B cell (primary cell): ENCODE data around the gene ICA1. TPM values are rescaled to one million over a fixed set of nuclear protein-coding genes. Genes with fewer than 3 reads are reported as not detected.

Source experiments
- ATAC-seq: fragments of 200-7000 bp; cut with Tn5 transposase; one replicate; pipeline ENCODE4 v1.10.0; 2021; ENCODE audit warnings: low read depth, mild to moderate bottlenecking, moderate number of reproducible peaks, moderate library complexity
- CTCF ChIA-PET: fragments of 350-600 bp; sonication (Branson Sonifier 250); formaldehyde crosslinking; loops from one replicate; lab custom pipeline; 2021; ENCODE audit warnings: antibody characterized with exemption, inconsistent platforms; lab: Charles Lee
- POLR2A ChIA-PET: fragments of 350-600 bp; sonication (Branson Sonifier 250); formaldehyde crosslinking; loops from one replicate; lab custom pipeline; 2021; ENCODE audit warnings: antibody characterized with exemption; lab: Charles Lee
- DNase-seq: peaks from one replicate; pipeline ENCODE4 v3.0.0; 2013
- H2AFZ ChIP-seq: 2 replicates; pipeline ENCODE4 v1.6.1; 2012; ENCODE audit warnings: mild to moderate bottlenecking, low read depth, low read length; ENCODE audit not compliant: insufficient read depth, poor library complexity, severe bottlenecking
- H3K27ac ChIP-seq, 2 donors: 1 replicate in 1 of 2; 2 replicates in 1 of 2; pipeline ENCODE4 v1.5.1; 2012 to 2013; ENCODE audit warnings: low read length in 2 of 2, mild to moderate bottlenecking in 2 of 2, moderate library complexity in 1 of 2
- H3K27me3 ChIP-seq, 4 experiments: fragments of 200-600 bp in 1 of 4; sonication (generic) in 1 of 4; replicated peaks in 1 of 4; 1 replicate in 2 of 4; 2 replicates in 2 of 4; pipeline versions ENCODE4 v1.6.1 to v1.7.0; 2013 to 2016; ENCODE audit warnings: low read length in 3 of 4, mild to moderate bottlenecking in 2 of 4, mixed read lengths in 1 of 4, moderate library complexity in 1 of 4; ENCODE audit not compliant: insufficient read depth in 4 of 4, control insufficient read depth in 3 of 4; ENCODE audit errors: control extremely low read depth in 1 of 4
- H3K36me3 ChIP-seq, 2 experiments: replicated peaks in 1 of 2; 1 replicate in 1 of 2; 2 replicates in 1 of 2; pipeline versions ENCODE4 v1.6.1 to v1.7.1; 2013; ENCODE audit warnings: low read length in 1 of 2; ENCODE audit not compliant: insufficient read depth in 2 of 2, control insufficient read depth in 1 of 2; ENCODE audit errors: control extremely low read depth in 1 of 2, extremely low read depth in 1 of 2
- H3K4me1 ChIP-seq, 2 donors: fragments of 200-600 bp in 1 of 2; sonication (generic) in 1 of 2; 1 replicate in 1 of 2; 2 replicates in 1 of 2; pipeline versions ENCODE4 v1.5.1 to v1.6.1; 2013 to 2017; ENCODE audit warnings: low read length in 2 of 2; ENCODE audit not compliant: control insufficient read depth in 2 of 2, insufficient read depth in 2 of 2
- H3K4me2 ChIP-seq: replicated peaks from 2 replicates; pipeline ENCODE3; 2012; ENCODE audit warnings: mild to moderate bottlenecking, low read depth, low read length; ENCODE audit not compliant: poor library complexity, severe bottlenecking
- H3K4me3 ChIP-seq, 5 experiments: fragments of 200-600 bp in 1 of 5; sonication (generic) in 1 of 5; 1 replicate in 3 of 5; 2 replicates in 2 of 5; pipeline versions ENCODE4 v1.5.1 to v1.7.0; 2011 to 2016; ENCODE audit warnings: low read length in 4 of 5, mild to moderate bottlenecking in 4 of 5, low read depth in 2 of 5, control low read depth in 1 of 5, moderate library complexity in 1 of 5; ENCODE audit not compliant: insufficient read depth in 1 of 5; ENCODE audit errors: control extremely low read depth in 1 of 5, extremely low read depth in 1 of 5
- H3K79me2 ChIP-seq: fragments of 200-600 bp; sonication (generic); one replicate; pipeline ENCODE4 v1.6.0; 2016; ENCODE audit warnings: low read length; ENCODE audit not compliant: control insufficient read depth, insufficient read depth
- H3K9ac ChIP-seq: fragments of 200-600 bp; sonication (generic); 2 replicates; pipeline ENCODE4 v1.6.1; 2017; ENCODE audit warnings: mild to moderate bottlenecking, low read length, moderate library complexity
- H3K9me3 ChIP-seq, 3 donors: one replicate each; pipeline versions ENCODE4 v1.6.1 to v1.7.1; 2013; ENCODE audit warnings: low read length in 2 of 3; ENCODE audit not compliant: control insufficient read depth in 2 of 3, insufficient read depth in 1 of 3; ENCODE audit errors: control extremely low read depth in 1 of 3
- H4K20me1 ChIP-seq: 2 replicates; pipeline ENCODE4 v1.6.0; 2012; ENCODE audit warnings: mild to moderate bottlenecking, low read length; ENCODE audit not compliant: insufficient read depth, control insufficient read depth, poor library complexity, severe bottlenecking
- H3K27ac Mint-ChIP-seq: one replicate; pipeline ENCODE4 v1.8.0; 2021; ENCODE audit warnings: mixed read lengths
- H3K27me3 Mint-ChIP-seq: one replicate; pipeline ENCODE4 v1.8.0; 2021; ENCODE audit warnings: mixed read lengths
- H3K4me1 Mint-ChIP-seq: one replicate; pipeline ENCODE4 v1.8.0; 2021; ENCODE audit warnings: mixed read lengths
- H3K4me3 Mint-ChIP-seq: one replicate; pipeline ENCODE4 v1.8.0; 2021; ENCODE audit warnings: mixed read lengths
- H3K9me3 Mint-ChIP-seq: one replicate; pipeline ENCODE4 v1.8.0; 2022; ENCODE audit warnings: mixed read lengths; ENCODE audit not compliant: insufficient read depth
- CTCF ChIP-seq: fragments of 200-600 bp; IDR thresholded peaks from one replicate; pipeline ENCODE4 v1.8.0; 2022; ENCODE audit warnings: antibody characterized with exemption, mild to moderate bottlenecking
- EZH2 ChIP-seq: IDR thresholded peaks from 2 replicates; pipeline ENCODE4 v1.6.1; 2012; ENCODE audit warnings: borderline replicate concordance, low read depth, mild to moderate bottlenecking, moderate library complexity, low read length; ENCODE audit not compliant: insufficient read depth, poor library complexity, severe bottlenecking
- WGBS: methylation state at CpG from one replicate; pipeline ENCODE4 v1.1.5; 2013; ENCODE audit warnings: missing lambda C conversion rate; ENCODE audit not compliant: insufficient coverage; 5-methylcytosine and 5-hydroxymethylcytosine counted together
- intact Hi-C: fragments of 100-400 bp; cut with micrococcal nuclease; formaldehyde crosslinking; loops from one replicate; pipeline ENCODE4 v1.10.0; 2022
- polyA plus RNA-seq: library from polyadenylated mRNA; depleted of rRNA; stranded (reverse); fragments of >200 nt; gene quantifications from 2 replicates; pipeline ENCODE4 v1.2.3, GENCODE V29; 2012
- total RNA-seq, 2 donors: library from RNA; stranded (reverse); fragments of 120-200 nt in 1 of 2; gene quantifications; 1 replicate in 1 of 2; 2 replicates in 1 of 2; pipeline versions ENCODE4 v1.2.3 to v1.2.4, GENCODE V29; 2013 to 2022

ICA1 gene
- total and polyA plus RNA-seq, 2 donors (not counting 1 experiment from before 2014, with no cell fraction given), result 0.03 TPM; not detected in 1

- Histone ChIP-seq H3K9me3 (peaks cover 0 to 13% (median 8%) of the 10 kb centered on the region in 3 donors), H3K4me3 (no peak overlapping the region), H3K36me3 (no peaks in the 10 kb centered on the region), H3K27ac (no peak overlapping the region), H4K20me1 (no peaks in the 10 kb centered on the region), H3K9ac (no peak overlapping the region), H3K4me1 (peaks cover 35 to 39% of the 10 kb centered on the region in 2 donors), H3K79me2 (no peaks in the 10 kb centered on the region), H3K4me2 (no peak overlapping the region), H3K27me3 (no peaks in the 10 kb centered on the region), H2AFZ (no peak overlapping the region)
- intact Hi-C loops, result no loop called here
- peaks cover 54% of the 10 kb centered on the region for H3K4me1 Mint-ChIP-seq
- no peak for DNase-seq
- peak overlapping the region; percentile 3 for H3K27ac Mint-ChIP-seq
- ATAC-seq, result no peak
- ChIA-PET CTCF (interaction anchor here (1.2 kb wide), 1 partner anchor 9 kb away, joined by 5 read pairs; no protein-coding TSS in a partner anchor), POLR2A (no interaction called here)
- no peak overlapping the region for H3K4me3 Mint-ChIP-seq
- H3K9me3 Mint-ChIP-seq, result peaks cover 3% of the 10 kb centered on the region
- 71% methylated on average over 1 of the region's 2 CpGs for WGBS
- no peaks in the 10 kb centered on the region for H3K27me3 Mint-ChIP-seq
- TF ChIP-seq CTCF (no peak), EZH2 (no peak)
Measured at GRCh38 chr7:8117195-8117594, 144.8 kb downstream of the ICA1 start.

DNA sequence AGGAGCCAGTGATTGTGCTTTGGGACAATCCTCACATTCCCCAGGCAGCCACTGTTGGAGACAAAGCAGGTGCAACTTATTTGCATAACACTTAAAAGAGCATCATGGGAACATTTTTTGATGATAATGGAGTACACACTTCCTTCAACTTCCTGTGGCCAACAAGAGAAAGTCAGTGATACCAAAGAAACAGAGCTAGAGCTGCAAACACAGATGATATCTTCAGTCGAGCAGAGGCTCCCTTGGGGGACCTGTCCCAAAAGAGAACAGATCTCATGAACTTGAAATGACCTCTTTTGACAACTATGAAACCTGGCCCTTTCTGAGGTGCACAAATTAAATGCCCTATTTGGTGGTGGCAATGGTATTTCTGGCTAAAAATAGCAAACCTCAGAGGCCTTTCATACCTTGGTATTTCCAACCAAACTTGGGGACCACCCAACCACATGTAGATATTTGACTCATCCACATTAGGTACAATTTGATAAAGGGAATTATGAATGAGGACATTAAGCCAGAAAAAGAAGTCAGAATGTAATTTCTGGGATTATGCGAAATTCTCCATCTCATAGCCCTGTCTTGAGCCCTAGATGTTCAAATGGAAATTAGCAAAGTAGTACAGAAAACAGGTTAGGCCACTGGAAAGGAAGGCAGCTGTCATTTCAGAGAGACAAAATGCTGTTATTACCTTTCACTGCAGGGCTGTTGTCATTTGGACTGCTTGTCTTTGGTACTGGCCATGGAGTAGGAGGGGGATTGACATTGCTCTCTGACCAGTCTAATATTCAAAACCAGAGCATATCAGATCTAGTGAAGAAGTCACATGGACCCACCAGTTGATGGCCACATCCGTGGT, 146.2 kb downstream of the ICA1 start:
- no peaks in the 10 kb centered on the region for H3K27me3 ChIP-seq
- Mint-ChIP-seq H3K27me3 (no peaks in the 10 kb centered on the region), H3K9me3 (peaks cover 5% of the 10 kb centered on the region), H3K4me1 (peaks cover 51% of the 10 kb centered on the region), H3K4me3 (peak overlapping the region; percentile 54), H3K27ac (peak overlapping the region; percentile 89)
- intact Hi-C loops, result no loop called here
- ATAC-seq, result peak; percentile 93
- peaks cover 0 to 13% (median 8%) of the 10 kb centered on the region in 3 donors for H3K9me3 ChIP-seq
- peak overlapping the region in 1 of 5 experiments; percentile 35 for H3K4me3 ChIP-seq
- ChIA-PET POLR2A (no interaction called here), CTCF (interaction anchor here (0.7 to 1.4 kb wide), 3 partner anchors 9 to 75 kb away, joined by 3 to 5 read pairs (median 3); no protein-coding TSS in a partner anchor)
- no peak for TF ChIP-seq CTCF
- TF ChIP-seq EZH2, result no peak
- H3K4me2 ChIP-seq, result peak overlapping the region; percentile 46
- DNase-seq, result peak; percentile 60
- H3K79me2 ChIP-seq, result no peaks in the 10 kb centered on the region
- peak overlapping the region; percentile 14 for H3K9ac ChIP-seq
- 0% methylated on average over 1 of the region's 3 CpGs for WGBS
- peak overlapping the region; percentile 67 to 81 for H3K27ac ChIP-seq
- H3K4me1 ChIP-seq, result peaks cover 35 to 39% of the 10 kb centered on the region in 2 donors
- H2AFZ ChIP-seq, result peak overlapping the region; percentile 56
- H4K20me1 ChIP-seq, result no peaks in the 10 kb centered on the region
- H3K36me3 ChIP-seq, result no peaks in the 10 kb centered on the region
